Astrocyte (in vitro differentiated cells and primary cell): Measurements from ENCODE around the gene PDE1A. TPM values are rescaled to one million over a fixed set of nuclear protein-coding genes. Genes with fewer than 3 reads are reported as not detected.

ENCODE experiments used
- DNase-seq: peaks from one replicate; pipeline ENCODE4 v3.0.0-alpha.2; 2010; ENCODE audit warnings: low read depth
- FAIRE-seq: peaks from 2 replicates; lab custom pipeline; 2011; peaks lifted over from hg19 to GRCh38; lab: Jason Lieb, UNC
- H2AFZ ChIP-seq: 2 replicates; pipeline ENCODE4 v1.6.0; 2012; ENCODE audit warnings: low read depth, low read length, inconsistent platforms
- H3K27ac ChIP-seq: 2 replicates; pipeline ENCODE4 v1.5.1; 2011; ENCODE audit warnings: low read depth, low read length, inconsistent platforms
- H3K27me3 ChIP-seq: 2 replicates; pipeline ENCODE4 v1.6.0; 2011; ENCODE audit warnings: low read length, inconsistent platforms; ENCODE audit not compliant: insufficient read depth
- H3K36me3 ChIP-seq: 2 replicates; pipeline ENCODE4 v1.5.1; 2011; ENCODE audit warnings: low read length, inconsistent platforms; ENCODE audit not compliant: insufficient read depth
- H3K4me1 ChIP-seq: 2 replicates; pipeline ENCODE4 v1.5.1; 2011; ENCODE audit warnings: low read length, inconsistent platforms; ENCODE audit not compliant: insufficient read depth
- H3K4me2 ChIP-seq: 2 replicates; pipeline ENCODE4 v1.6.0; 2012; ENCODE audit warnings: low read length, inconsistent platforms
- H3K4me3 ChIP-seq: 2 replicates; pipeline ENCODE4 v1.5.1; 2011; ENCODE audit warnings: low read depth, mild to moderate bottlenecking, low read length, inconsistent platforms; ENCODE audit not compliant: insufficient read depth
- H3K79me2 ChIP-seq: 2 replicates; pipeline ENCODE4 v1.6.0; 2012; ENCODE audit warnings: mild to moderate bottlenecking, low read length, inconsistent platforms; ENCODE audit not compliant: insufficient read depth
- H3K9ac ChIP-seq: 2 replicates; pipeline ENCODE4 v1.6.0; 2012; ENCODE audit warnings: mild to moderate bottlenecking, low read length, inconsistent platforms
- H3K9me3 ChIP-seq: 2 replicates; pipeline ENCODE4 v1.5.1; 2012; ENCODE audit warnings: low read depth, mild to moderate bottlenecking, low read length, inconsistent platforms; ENCODE audit not compliant: insufficient read depth
- H4K20me1 ChIP-seq: 2 replicates; pipeline ENCODE4 v1.6.0; 2012; ENCODE audit warnings: low read length, inconsistent platforms; ENCODE audit not compliant: insufficient read depth
- H3K27ac Mint-ChIP-seq: one replicate; pipeline ENCODE4 v1.8.0; 2021; ENCODE audit warnings: mild to moderate bottlenecking, mixed read lengths; ENCODE audit not compliant: unreplicated experiment
- H3K27me3 Mint-ChIP-seq: one replicate; pipeline ENCODE4 v1.8.0; 2021; ENCODE audit warnings: low read depth, mixed read lengths; ENCODE audit not compliant: unreplicated experiment
- H3K36me3 Mint-ChIP-seq: one replicate; pipeline ENCODE4 v1.8.0; 2021; ENCODE audit warnings: low read depth, mixed read lengths; ENCODE audit not compliant: unreplicated experiment
- H3K4me1 Mint-ChIP-seq: one replicate; pipeline ENCODE4 v1.8.0; 2021; ENCODE audit warnings: low read depth, mixed read lengths; ENCODE audit not compliant: unreplicated experiment
- H3K4me3 Mint-ChIP-seq: one replicate; pipeline ENCODE4 v1.8.0; 2021; ENCODE audit warnings: mild to moderate bottlenecking, moderate library complexity, mixed read lengths; ENCODE audit not compliant: unreplicated experiment
- H3K9me3 Mint-ChIP-seq: one replicate; pipeline ENCODE4 v1.8.0; 2021; ENCODE audit warnings: mild to moderate bottlenecking, mixed read lengths; ENCODE audit not compliant: unreplicated experiment
- EZH2 ChIP-seq: IDR thresholded peaks from 2 replicates; pipeline ENCODE4 v1.6.1; 2012; ENCODE audit warnings: mild to moderate bottlenecking, low read length, inconsistent platforms; ENCODE audit not compliant: insufficient read depth
- total RNA-seq: library from RNA; stranded (reverse); gene quantifications from 2 replicates; pipeline ENCODE4 v1.2.1, GENCODE V29; 2021
- TF ChIP-seq, protein P1 (sequence below): IDR thresholded peaks from 2 replicates; pipeline ENCODE4 v1.5.1; 2011; ENCODE audit warnings: low read depth, mild to moderate bottlenecking, inconsistent platforms, low read length, moderate library complexity; ENCODE audit not compliant: insufficient read depth

Gene PDE1A
- total RNA-seq, 1 donor from 2014 or later: 0.32 TPM

DNA sequence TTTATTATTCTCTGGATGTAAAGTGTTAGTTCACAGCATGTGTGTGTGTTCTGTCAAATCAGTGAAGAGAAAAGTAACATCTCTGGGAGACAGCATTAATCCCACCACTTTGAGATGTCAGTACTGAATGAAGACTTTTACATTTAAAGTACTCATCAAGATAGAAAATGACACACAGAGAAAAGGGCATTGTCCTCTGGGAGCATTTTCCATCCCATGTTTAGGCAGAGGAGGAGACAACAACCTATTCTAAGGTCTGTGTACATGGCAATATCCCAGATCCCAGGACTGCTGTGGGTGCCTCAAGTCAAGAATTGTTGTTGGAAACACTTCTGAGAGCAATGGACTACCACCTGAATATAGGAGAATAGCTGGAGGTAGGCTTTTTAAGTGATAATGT lies 239.7 kb downstream of the PDE1A start:
- Histone ChIP-seq H3K27me3 (no peaks in the 10 kb centered on the region), H3K36me3 (no peaks in the 10 kb centered on the region), H3K27ac (no peak overlapping the region), H3K4me1 (no peaks in the 10 kb centered on the region), H3K79me2 (no peaks in the 10 kb centered on the region), H3K9ac (no peak overlapping the region), H3K4me3 (no peak overlapping the region), H4K20me1 (no peaks in the 10 kb centered on the region), H2AFZ (no peak overlapping the region), H3K4me2 (no peak overlapping the region), H3K9me3 (no peaks in the 10 kb centered on the region)
- peaks cover 5% of the 10 kb centered on the region for H3K9me3 Mint-ChIP-seq
- H3K4me3 Mint-ChIP-seq: no peak overlapping the region
- FAIRE-seq (no peak), DNase-seq (no peak)
- no peak overlapping the region for H3K27ac Mint-ChIP-seq
- no peaks in the 10 kb centered on the region for H3K36me3 Mint-ChIP-seq
- peaks cover 2% of the 10 kb centered on the region for H3K4me1 Mint-ChIP-seq
- no peaks in the 10 kb centered on the region for H3K27me3 Mint-ChIP-seq
- TF ChIP-seq EZH2: no peak
- TF ChIP-seq, protein P1, sequence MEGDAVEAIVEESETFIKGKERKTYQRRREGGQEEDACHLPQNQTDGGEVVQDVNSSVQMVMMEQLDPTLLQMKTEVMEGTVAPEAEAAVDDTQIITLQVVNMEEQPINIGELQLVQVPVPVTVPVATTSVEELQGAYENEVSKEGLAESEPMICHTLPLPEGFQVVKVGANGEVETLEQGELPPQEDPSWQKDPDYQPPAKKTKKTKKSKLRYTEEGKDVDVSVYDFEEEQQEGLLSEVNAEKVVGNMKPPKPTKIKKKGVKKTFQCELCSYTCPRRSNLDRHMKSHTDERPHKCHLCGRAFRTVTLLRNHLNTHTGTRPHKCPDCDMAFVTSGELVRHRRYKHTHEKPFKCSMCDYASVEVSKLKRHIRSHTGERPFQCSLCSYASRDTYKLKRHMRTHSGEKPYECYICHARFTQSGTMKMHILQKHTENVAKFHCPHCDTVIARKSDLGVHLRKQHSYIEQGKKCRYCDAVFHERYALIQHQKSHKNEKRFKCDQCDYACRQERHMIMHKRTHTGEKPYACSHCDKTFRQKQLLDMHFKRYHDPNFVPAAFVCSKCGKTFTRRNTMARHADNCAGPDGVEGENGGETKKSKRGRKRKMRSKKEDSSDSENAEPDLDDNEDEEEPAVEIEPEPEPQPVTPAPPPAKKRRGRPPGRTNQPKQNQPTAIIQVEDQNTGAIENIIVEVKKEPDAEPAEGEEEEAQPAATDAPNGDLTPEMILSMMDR: no peak

DNA sequence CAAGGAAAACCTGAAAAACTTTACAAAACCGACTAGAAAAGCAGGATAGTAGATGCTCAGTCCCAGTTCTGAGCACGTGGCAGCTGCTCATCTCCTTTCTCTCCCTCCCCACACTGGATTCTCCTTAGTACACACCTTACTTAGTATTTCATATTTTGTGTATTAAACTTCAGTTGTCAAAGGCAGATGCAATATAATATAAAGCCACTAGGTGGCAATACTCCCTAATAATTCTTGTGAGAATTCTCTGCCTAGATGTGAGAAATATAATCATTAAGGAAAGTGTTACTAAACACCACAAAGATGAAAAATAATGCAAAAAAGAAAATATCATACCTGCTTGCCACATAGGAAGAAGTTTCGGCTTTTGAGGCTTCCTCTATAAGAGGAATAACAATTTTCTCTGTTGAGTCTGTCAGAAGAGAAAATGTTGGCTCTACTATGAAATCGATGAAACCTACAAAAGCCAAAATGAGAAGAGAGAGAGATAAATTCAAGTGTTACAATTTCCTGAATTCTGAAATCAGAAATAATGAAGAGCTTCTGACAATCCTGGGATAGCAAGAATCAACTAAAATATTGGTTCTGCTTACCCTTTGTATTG lies 240.6 kb downstream of the PDE1A start:
- no peaks in the 10 kb centered on the region for H3K4me1 ChIP-seq
- DNase-seq (no peak), FAIRE-seq (peak; percentile 9)
- no peak overlapping the region for H2AFZ ChIP-seq
- Mint-ChIP-seq H3K27ac (no peak overlapping the region), H3K4me3 (no peak overlapping the region), H3K36me3 (no peaks in the 10 kb centered on the region), H3K27me3 (no peaks in the 10 kb centered on the region), H3K4me1 (peaks cover 3% of the 10 kb centered on the region), H3K9me3 (peaks cover 5% of the 10 kb centered on the region)
- no peak overlapping the region for H3K9ac ChIP-seq
- no peaks in the 10 kb centered on the region for H3K27me3 ChIP-seq
- H3K79me2 ChIP-seq: no peaks in the 10 kb centered on the region
- no peaks in the 10 kb centered on the region for H3K36me3 ChIP-seq
- no peak overlapping the region for H3K27ac ChIP-seq
- no peak overlapping the region for H3K4me3 ChIP-seq
- no peak for TF ChIP-seq EZH2
- TF ChIP-seq, protein P1: peak; percentile 69
- no peaks in the 10 kb centered on the region for H4K20me1 ChIP-seq
- H3K9me3 ChIP-seq: no peaks in the 10 kb centered on the region
- no peak overlapping the region for H3K4me2 ChIP-seq

DNA sequence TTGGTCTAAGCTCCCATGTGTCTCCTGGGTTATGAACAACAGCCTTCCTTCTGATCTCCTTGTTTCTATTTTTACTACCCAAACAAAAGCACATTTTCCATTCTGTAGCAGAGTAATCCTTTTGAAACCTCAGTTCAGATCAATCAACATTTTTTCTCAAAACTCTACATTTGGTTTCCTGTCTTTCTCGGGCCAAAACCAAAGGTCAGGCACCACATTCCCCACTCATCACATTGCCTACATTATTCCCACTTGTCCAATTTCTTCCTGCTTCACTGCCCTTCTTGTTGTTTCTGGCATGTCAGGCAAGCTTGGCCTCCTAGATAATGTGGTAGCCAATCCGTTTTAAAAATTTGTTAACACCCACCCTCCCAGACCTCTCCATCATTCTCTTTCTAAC lies 244.4 kb downstream of the PDE1A start:
- Mint-ChIP-seq H3K9me3 (peaks cover 6% of the 10 kb centered on the region), H3K4me3 (no peak overlapping the region), H3K4me1 (peaks cover 3% of the 10 kb centered on the region), H3K27me3 (peaks cover 3% of the 10 kb centered on the region), H3K27ac (no peak overlapping the region), H3K36me3 (no peaks in the 10 kb centered on the region)
- TF ChIP-seq, protein P1: no peak
- TF ChIP-seq EZH2: no peak
- Histone ChIP-seq H3K9ac (no peak overlapping the region), H3K79me2 (no peaks in the 10 kb centered on the region), H3K27ac (no peak overlapping the region), H3K9me3 (no peaks in the 10 kb centered on the region), H3K4me1 (no peaks in the 10 kb centered on the region), H3K4me3 (no peak overlapping the region), H3K4me2 (no peak overlapping the region), H4K20me1 (no peaks in the 10 kb centered on the region), H3K36me3 (no peaks in the 10 kb centered on the region), H2AFZ (no peak overlapping the region), H3K27me3 (no peaks in the 10 kb centered on the region)
- DNase-seq: peak; percentile 94
- FAIRE-seq: no peak
